IPS-18c (cell line): Measurements from ENCODE around the gene NLGN3.
A peak's percentile ranks its signal among the peaks of the same experiment; 100 is the strongest.

Experiments used
- H3K4me3 ChIP-seq: 2 replicates; pipeline ENCODE4 v1.7.0; 2013; ENCODE audit warnings: low read depth, mild to moderate bottlenecking, low read length, moderate library complexity; ENCODE audit not compliant: insufficient read depth
- H3K9me3 ChIP-seq: one replicate; pipeline ENCODE4 v1.6.1; 2013; ENCODE audit warnings: mild to moderate bottlenecking, low read length, moderate library complexity; ENCODE audit not compliant: control insufficient read depth, insufficient read depth

The NLGN3 gene

GRCh38 chrX:71181910-71182799 lies 37.5 kb downstream of the NLGN3 start:
- Histone ChIP-seq H3K4me3 (peak overlapping the region; percentile 21; the same call in 1 of the 2 replicates), H3K9me3 (no peaks in the 10 kb centered on the region)

GRCh38 chrX:71182871-71183270 lies 38.2 kb downstream of the NLGN3 start:
- H3K4me3 ChIP-seq: peak overlapping the region; percentile 21; the same call in 1 of the 2 replicates

GRCh38 chrX:71183341-71183740 lies 38.7 kb downstream of the NLGN3 start:
- no peaks in the 10 kb centered on the region for H3K9me3 ChIP-seq
- peak overlapping the region; percentile 21; the same call in 1 of the 2 replicates for H3K4me3 ChIP-seq

More at GRCh38 chrX:71182871-71183270, 38.2 kb downstream of the NLGN3 start:
- no peaks in the 10 kb centered on the region for H3K9me3 ChIP-seq

GRCh38 chrX:71184092-71184491 lies 39.5 kb downstream of the NLGN3 start:
- Histone ChIP-seq H3K9me3 (no peaks in the 10 kb centered on the region), H3K4me3 (no peak overlapping the region)

GRCh38 chrX:71184803-71185495 lies 40.3 kb downstream of the NLGN3 start:
- Histone ChIP-seq H3K9me3 (no peaks in the 10 kb centered on the region), H3K4me3 (no peak overlapping the region)

GRCh38 chrX:71191248-71191647 lies 46.6 kb downstream of the NLGN3 start:
- H3K4me3 ChIP-seq: no peak overlapping the region
- H3K9me3 ChIP-seq: no peaks in the 10 kb centered on the region

- peaks cover 6% of the 10 kb centered on the region for H3K9me3 ChIP-seq
- H3K4me3 ChIP-seq: no peak overlapping the region
Measured at GRCh38 chrX:71195964-71196649, 51.5 kb downstream of the NLGN3 start.

GRCh38 chrX:71198066-71198465 lies 53.4 kb downstream of the NLGN3 start:
- Histone ChIP-seq H3K4me3 (no peak overlapping the region), H3K9me3 (peaks cover 11% of the 10 kb centered on the region)

GRCh38 chrX:71199252-71200008 lies 54.8 kb downstream of the NLGN3 start:
- Histone ChIP-seq H3K9me3 (peaks cover 11% of the 10 kb centered on the region), H3K4me3 (no peak overlapping the region)

GRCh38 chrX:71210816-71211215 lies 66.2 kb downstream of the NLGN3 start:
- Histone ChIP-seq H3K4me3 (no peak overlapping the region), H3K9me3 (peaks cover 2% of the 10 kb centered on the region)

- no peak overlapping the region for H3K4me3 ChIP-seq
Measured at GRCh38 chrX:71212536-71212935, 67.9 kb downstream of the NLGN3 start.

GRCh38 chrX:71214152-71214551 lies 69.5 kb downstream of the NLGN3 start:
- Histone ChIP-seq H3K4me3 (no peak overlapping the region), H3K9me3 (peaks cover 6% of the 10 kb centered on the region)

More at GRCh38 chrX:71212536-71212935, 67.9 kb downstream of the NLGN3 start:
- peaks cover 4% of the 10 kb centered on the region for H3K9me3 ChIP-seq

GRCh38 chrX:71214604-71215337 lies 70.1 kb downstream of the NLGN3 start:
- peaks cover 6% of the 10 kb centered on the region for H3K9me3 ChIP-seq
- no peak overlapping the region for H3K4me3 ChIP-seq

- peaks cover 6% of the 10 kb centered on the region for H3K9me3 ChIP-seq
- no peak overlapping the region for H3K4me3 ChIP-seq
Measured at GRCh38 chrX:71215338-71215912, 70.8 kb downstream of the NLGN3 start.

- Histone ChIP-seq H3K4me3 (no peak overlapping the region), H3K9me3 (peaks cover 6% of the 10 kb centered on the region)
Measured at GRCh38 chrX:71216485-71216884, 71.8 kb downstream of the NLGN3 start.

- H3K9me3 ChIP-seq: peaks cover 6% of the 10 kb centered on the region
- no peak overlapping the region for H3K4me3 ChIP-seq
Measured at GRCh38 chrX:71217298-71217697, 72.7 kb downstream of the NLGN3 start.
